ENCODE results near the gene B3GNT4.
"Not testable (repeated sequence)": the region's sequence is repeated elsewhere in the genome, so short reads cannot be mapped to it uniquely, and the experiment has no call there.

The B3GNT4 gene

GRCh38 chr12:122174155-122174845 lies 29.2 kb upstream of the B3GNT4 start, which contains the start of gene IL31:
Gene IL31 (minus strand): TSS chr12:122174221. CDS start chr12:122174172, 49 bp downstream.
- no peaks in the 10 kb centered on the region for H3F3A ChIP-seq (ENCODE audit: insufficient read depth, low read length)
- no peaks in the 10 kb centered on the region for H3K79me2 ChIP-seq (ENCODE audit: insufficient read depth, low read length)
- no peaks in the 10 kb centered on the region for H3K36me3 ChIP-seq (ENCODE audit: insufficient read depth, low read length)
- no peak within 1 kb of the TSS for H3K4me3 ChIP-seq (ENCODE audit: low read depth, low read length, poor library complexity, severe bottlenecking)
- no peaks in the 10 kb centered on the region for H3K9me3 ChIP-seq (ENCODE audit: low read length)
- no peak within 1 kb of the TSS for H3K27ac ChIP-seq (ENCODE audit: low read depth, low read length, poor library complexity, severe bottlenecking)
- no peak within 1 kb of the TSS for H3K4me2 ChIP-seq (ENCODE audit: low read length)
- H3K27me3 ChIP-seq (ENCODE audit: insufficient read depth, low read length) = 0 out of 2 replicates have a peak, but pooled peaks cover 6% of the 10 kb centered on the region
- no peaks in the 10 kb centered on the region for H4K20me1 ChIP-seq (ENCODE audit: insufficient read depth, low read length)
- H3K4me1 ChIP-seq (ENCODE audit: insufficient read depth, low read length, severe bottlenecking) = no peaks in the 10 kb centered on the region
- no peak within 1 kb of the TSS for H2AFZ ChIP-seq (ENCODE audit: low read length)
- TF ChIP-seq CTCF (IDR thresholded peaks at IDR 0.05; ENCODE audit: low read length) (no peak), EZH2 (IDR thresholded peaks at IDR 0.05; ENCODE audit: borderline replicate concordance, low read length) (no peak)
- no peak within 1 kb of the TSS for H3K9ac ChIP-seq (ENCODE audit: low read length)
- no peaks in the 10 kb centered on the region for H3K9me2 ChIP-seq (ENCODE audit: low read depth, low read length)

- H3F3A ChIP-seq (ENCODE audit: insufficient read depth, low read length); H3K79me2 ChIP-seq (ENCODE audit: insufficient read depth, low read length); H3K9ac ChIP-seq (ENCODE audit: low read length); H4K20me1 ChIP-seq (ENCODE audit: insufficient read depth, low read length); H3K4me2 ChIP-seq (ENCODE audit: low read length); H3K4me1 ChIP-seq (ENCODE audit: insufficient read depth, low read length, severe bottlenecking); H3K27ac ChIP-seq (ENCODE audit: low read depth, low read length, poor library complexity, severe bottlenecking); H3K9me2 ChIP-seq (ENCODE audit: low read depth, low read length); H3K9me3 ChIP-seq (ENCODE audit: low read length); H3K4me3 ChIP-seq (ENCODE audit: low read depth, low read length, poor library complexity, severe bottlenecking); H3K36me3 ChIP-seq (ENCODE audit: insufficient read depth, low read length); H2AFZ ChIP-seq (ENCODE audit: low read length); H3K27me3 ChIP-seq (ENCODE audit: insufficient read depth, low read length): not testable (repeated sequence)
Measured at GRCh38 chr12:122176473-122176872, 27.0 kb upstream of the B3GNT4 start.

GRCh38 chr12:122182887-122183587 lies 20.5 kb upstream of the B3GNT4 start, which contains the start of gene LRRC43:
Gene LRRC43 (plus strand): TSS chr12:122183123. CDS start chr12:122183145, 22 bp downstream.
- Histone ChIP-seq H3K4me1 (ENCODE audit: insufficient read depth, low read length, severe bottlenecking) (peaks cover 23% of the 10 kb centered on the region), H3K27ac (ENCODE audit: low read depth, low read length, poor library complexity, severe bottlenecking) (no peak within 1 kb of the TSS), H3K27me3 (ENCODE audit: insufficient read depth, low read length) (0 out of 2 replicates have a peak, but pooled peaks cover 3% of the 10 kb centered on the region), H3F3A (ENCODE audit: insufficient read depth, low read length) (no peaks in the 10 kb centered on the region), H3K4me3 (ENCODE audit: low read depth, low read length, poor library complexity, severe bottlenecking) (peak within 1 kb of the TSS; percentile 60), H3K9ac (ENCODE audit: low read length) (peak within 1 kb of the TSS; percentile 57; the same call in 1 of the 2 replicates), H2AFZ (ENCODE audit: low read length) (no peak within 1 kb of the TSS; the same call in 1 of the 2 replicates), H4K20me1 (ENCODE audit: insufficient read depth, low read length) (no peaks in the 10 kb centered on the region), H3K9me3 (ENCODE audit: low read length) (no peaks in the 10 kb centered on the region), H3K36me3 (ENCODE audit: insufficient read depth, low read length) (no peaks in the 10 kb centered on the region), H3K79me2 (ENCODE audit: insufficient read depth, low read length) (no peaks in the 10 kb centered on the region), H3K4me2 (ENCODE audit: low read length) (peak within 1 kb of the TSS; percentile 84), H3K9me2 (ENCODE audit: low read depth, low read length) (no peaks in the 10 kb centered on the region)
- TF ChIP-seq CTCF (IDR thresholded peaks at IDR 0.05; ENCODE audit: low read length) = no peak
- TF ChIP-seq EZH2 (IDR thresholded peaks at IDR 0.05; ENCODE audit: borderline replicate concordance, low read length) = no peak

Data from OCI-LY1 (cell line).